GM21423 (cell line): Measurements from ENCODE around the gene SLC38A6.

Source experiments
- ATAC-seq: cut with Tn5 transposase; IDR thresholded peaks from one replicate; pipeline ENCODE4 v1.9.1; 2021; ENCODE audit warnings: mild to moderate bottlenecking, moderate library complexity; ENCODE audit not compliant: unreplicated experiment

Gene SLC38A6

DNA sequence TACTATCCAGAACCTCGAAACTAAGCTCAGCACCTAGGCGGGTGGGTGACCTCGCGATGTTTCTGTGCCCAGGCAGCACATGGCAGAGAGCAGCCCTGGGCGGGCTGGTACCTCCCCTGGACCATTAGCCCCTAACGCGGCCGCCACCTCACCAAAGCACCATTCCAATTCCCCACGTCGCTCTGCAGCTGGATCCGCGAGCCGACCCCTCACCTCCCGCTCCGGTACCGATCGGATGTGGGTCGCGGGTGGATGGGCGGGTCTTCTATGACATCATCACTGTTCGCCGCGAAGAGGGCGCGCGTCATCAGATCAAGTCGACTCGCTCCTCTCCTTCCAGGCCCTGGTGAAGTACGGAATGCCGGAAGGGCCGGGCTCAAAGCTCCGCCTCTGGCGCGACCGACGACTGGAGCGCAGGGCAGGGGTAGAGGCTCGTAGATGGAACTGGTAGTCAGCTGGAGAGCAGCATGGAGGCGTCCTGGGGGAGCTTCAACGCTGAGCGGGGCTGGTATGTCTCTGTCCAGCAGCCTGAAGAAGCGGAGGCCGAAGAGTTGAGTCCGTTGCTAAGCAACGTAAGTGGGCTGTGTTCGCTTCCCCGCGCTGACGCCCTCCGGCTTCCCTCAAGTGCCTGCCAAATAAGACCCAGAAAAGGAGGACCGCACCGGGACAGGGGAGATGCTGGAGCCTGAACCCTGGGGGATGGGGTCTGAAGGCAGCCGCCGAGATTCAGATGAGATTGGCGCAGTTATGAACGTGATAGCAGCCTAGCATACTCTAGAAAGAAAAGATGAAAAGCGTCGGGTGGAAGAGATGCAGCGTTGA lies at the start of gene SLC38A6, which contains the start of gene TRMT5:
Gene SLC38A6 (plus strand): TSS at position 435 of the 822 bp plus-strand sequence. CDS start 33 bp downstream, at position 468.
Gene TRMT5 (minus strand): TSS at position 269 of the 822 bp plus-strand sequence. CDS start 106 bp downstream, at position 163.
- peak; percentile 88 for ATAC-seq

DNA sequence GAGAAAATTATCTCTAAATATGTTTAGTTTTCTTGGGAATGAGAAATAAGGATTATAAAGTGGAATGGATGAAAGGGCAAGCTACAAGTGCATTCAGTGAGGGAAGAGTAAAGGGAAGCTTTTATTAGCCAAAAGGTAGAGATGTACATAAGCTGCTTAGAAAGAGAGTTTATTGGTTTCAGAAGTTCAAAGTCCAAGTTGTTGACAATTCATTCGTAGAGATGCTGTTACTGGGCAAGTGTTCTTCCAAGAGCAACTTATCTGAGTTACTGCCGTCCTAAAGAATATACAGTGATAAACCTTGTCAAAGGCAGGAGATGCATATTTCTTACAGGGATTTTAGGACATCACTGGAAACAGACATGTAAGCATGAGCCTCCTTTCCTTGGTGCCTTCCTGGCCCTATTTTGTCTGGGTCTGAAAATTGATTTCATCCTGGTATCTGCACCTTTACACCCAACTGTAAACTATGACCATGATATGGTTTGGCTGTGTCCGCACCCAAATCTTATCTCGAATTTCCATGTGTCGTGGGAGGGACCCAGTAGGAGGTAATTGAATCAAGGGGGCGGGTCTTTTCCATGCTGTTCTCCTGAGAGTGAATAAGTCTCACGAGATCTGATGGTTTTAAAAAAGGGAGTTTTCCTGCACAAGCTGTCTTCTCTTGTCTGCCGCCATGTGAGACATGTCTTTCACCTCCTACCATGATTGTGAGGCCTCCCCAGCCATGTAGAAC lies 47.0 kb upstream of the SLC38A6 start:
- no peak for ATAC-seq

DNA sequence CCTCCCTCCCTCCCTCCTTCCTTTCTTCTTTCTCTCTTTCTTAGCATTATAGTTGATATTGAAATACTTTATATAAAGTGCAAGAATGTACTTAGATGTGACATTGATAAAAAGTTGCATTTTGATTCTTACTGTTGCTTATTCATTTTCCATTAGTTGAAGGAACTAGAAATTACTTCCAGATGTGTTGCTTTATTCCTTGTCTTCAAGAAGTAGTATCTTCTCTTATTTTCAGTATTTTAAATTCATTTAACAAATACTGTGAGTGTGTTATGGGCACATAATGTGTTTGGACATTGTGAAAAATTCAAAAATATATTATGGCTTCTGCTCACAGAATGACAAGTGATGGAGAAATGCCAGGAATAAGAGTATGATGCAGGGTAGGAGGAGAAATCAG lies 45.7 kb upstream of the SLC38A6 start:
- no peak for ATAC-seq

DNA sequence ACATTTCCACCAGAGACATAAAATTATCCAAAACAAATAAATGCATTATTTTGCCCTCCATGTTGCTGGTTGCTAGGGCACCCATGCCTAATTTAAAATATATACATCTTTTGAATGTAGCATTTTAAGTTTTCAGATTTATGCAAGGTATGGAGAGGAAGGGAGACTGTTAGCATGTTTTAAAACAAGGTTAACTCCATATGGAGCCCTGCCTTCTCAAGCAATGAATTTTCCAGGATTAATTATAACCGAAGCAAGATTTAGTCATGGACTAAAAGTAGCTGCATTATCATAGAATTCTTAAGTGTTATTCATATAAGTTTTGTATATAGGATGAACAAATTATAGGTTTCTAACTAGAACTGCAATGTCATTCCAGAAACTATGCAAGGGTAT lies 37.4 kb upstream of the SLC38A6 start:
- no peak for ATAC-seq

DNA sequence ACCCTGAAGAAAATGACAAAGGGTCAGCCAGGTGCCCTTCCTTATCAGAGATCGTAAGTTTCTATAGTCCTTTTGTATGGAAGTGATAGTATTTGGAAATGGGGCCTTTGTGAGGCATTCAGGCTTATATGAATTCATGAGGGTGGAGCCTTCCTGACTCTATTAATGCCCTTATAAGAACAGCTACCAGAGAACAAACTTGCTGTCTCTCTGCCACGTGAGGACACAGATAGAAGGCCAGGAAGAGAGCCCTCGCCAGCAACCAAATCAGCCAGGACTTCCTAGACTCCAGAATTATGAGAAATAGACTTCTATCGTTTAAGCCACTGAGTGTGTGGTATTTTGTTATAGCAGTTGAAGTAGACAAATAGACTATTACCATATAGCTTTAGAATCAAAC lies 36.8 kb upstream of the SLC38A6 start:
- ATAC-seq = no peak

DNA sequence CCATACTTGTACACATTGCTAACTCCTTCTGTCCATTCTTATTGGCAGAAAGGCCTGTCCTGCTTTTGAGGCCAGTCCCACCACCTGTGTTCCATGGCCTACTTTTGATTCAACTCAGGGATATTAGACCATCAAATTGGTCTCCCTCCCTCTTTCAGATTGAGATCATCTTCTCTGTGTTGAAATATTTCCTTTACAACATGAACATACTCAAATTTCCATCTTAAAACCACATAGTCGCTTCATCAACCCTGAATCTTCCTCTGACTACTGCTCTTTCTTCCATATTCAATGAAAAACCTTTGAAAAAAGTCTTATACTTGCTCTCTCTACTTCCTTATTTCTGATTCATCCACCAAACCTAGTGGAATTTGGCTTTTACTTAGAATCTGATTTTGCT lies 35.1 kb upstream of the SLC38A6 start:
- no peak for ATAC-seq

DNA sequence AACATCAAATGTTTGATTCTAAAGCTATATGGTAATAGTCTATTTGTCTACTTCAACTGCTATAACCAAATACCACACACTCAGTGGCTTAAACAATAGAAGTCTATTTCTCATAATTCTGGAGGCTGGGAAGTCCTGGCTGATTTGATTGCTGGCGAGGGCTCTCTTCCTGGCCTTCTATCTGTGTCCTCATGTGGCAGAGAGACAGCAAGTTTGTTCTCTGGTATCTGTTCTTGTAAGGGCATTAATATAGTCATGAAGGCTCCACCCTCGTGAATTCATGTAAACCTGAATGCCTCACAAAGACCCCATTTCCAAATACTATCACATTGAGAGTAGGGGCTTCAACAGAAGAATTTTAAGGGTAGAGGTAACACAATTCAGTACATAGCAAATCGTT lies 34.3 kb upstream of the SLC38A6 start:
- ATAC-seq = no peak

DNA sequence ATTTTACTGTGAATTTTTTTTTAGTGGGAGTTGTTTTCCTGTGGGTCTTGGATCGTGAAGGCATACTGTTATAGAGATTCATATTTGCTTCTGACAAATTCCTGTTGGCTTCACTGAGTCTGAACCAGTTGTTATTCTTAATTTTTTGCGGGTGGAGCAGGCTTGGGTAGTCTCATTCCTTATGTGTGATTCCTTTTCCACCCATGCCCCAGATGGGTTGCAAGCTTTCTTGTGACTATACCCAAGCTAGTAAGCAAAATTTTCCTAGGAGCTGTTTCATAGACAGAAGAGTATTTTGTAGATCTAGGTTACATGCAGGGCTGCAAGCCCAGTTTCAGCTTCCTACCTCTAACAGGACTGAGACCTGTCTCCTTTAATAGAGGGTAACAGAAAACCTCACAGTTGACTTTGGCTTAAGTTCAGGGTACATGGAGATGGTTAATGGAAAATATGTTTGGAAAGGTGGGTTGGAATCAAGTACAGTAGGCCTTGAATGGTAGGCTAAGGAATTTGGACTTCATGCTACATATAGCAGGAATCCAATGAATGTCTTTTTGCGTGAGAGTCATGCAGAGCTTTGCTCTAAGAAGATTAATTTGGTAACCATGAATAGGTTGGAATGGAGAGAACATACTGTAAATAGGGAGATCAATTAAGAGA lies 29.1 kb upstream of the SLC38A6 start:
- no peak for ATAC-seq

DNA sequence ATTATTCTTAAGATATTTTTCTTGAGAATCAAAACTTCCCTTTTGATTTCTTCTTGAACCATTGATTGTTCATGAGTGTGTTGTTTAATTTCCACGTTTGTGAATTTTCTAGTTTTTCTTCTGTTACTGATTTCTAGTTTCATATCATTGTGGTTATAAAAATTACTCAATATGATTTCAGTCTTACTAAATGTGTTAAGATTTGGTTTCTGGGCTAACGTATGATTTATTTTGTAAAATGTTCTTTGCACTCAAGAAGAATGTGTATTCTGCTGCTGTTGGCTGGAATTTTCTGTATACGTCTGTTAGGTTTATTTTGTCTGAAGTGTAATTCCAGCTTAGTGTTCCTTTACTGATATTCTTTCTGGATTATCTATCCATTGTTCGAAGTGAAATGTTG lies 24.8 kb upstream of the SLC38A6 start:
- no peak for ATAC-seq

DNA sequence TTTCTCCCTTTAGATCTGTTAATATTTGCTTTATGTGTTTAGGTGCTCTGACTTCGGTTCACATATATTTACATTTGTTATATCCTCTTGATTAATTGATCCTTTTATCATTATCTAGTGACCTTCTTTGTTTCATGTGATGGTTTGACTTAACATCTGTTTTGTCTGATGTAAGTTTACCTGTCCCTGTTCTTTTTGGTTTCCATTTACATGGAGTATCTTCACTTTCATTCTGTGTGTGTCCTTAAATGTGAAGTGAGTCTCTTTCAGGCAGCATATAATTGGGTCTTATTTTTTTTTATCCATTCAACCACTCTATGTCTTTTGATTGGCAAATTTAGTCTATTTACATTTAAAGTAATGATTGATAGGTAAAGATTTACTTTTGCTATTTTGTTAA lies 24.4 kb upstream of the SLC38A6 start:
- ATAC-seq = no peak

DNA sequence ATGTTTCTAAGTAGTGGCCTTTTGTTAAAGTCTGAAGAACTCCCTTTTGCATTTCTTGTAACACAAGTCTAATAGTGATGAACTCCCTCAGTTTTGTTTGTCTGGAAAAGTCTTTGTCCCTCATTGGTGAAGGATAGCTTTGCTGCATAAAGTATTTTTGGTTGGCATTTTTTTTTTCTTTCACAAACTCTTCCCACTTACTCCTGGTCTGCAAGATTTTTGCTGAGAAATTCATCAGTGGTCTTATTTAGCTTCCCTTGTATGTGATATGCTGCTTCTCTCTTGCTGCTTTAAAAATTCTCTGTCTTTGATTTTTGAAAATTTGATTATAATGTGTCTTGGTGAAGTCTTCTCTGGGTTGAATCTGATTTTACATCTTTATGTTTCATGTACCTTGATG lies 22.9 kb upstream of the SLC38A6 start:
- no peak for ATAC-seq

DNA sequence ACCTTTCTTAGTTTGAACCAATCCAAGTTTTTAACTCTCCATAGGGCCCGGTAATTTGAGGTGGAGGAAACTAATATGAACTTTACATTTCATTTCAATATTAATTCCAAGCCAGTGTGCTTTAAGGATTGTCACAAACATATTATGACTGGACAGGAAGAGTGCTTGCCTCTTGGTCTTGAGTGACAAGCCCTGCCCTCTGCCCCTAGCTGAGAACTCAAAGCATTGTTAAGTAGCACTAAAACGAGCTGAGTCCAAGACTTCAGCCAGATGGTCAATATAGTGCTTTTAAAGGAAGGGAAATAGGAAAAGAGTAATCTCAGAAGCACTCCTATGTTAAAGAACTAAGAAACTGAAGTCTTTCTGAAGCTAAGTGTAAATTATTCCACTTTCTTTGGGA lies 17.3 kb upstream of the SLC38A6 start:
- ATAC-seq = no peak

DNA sequence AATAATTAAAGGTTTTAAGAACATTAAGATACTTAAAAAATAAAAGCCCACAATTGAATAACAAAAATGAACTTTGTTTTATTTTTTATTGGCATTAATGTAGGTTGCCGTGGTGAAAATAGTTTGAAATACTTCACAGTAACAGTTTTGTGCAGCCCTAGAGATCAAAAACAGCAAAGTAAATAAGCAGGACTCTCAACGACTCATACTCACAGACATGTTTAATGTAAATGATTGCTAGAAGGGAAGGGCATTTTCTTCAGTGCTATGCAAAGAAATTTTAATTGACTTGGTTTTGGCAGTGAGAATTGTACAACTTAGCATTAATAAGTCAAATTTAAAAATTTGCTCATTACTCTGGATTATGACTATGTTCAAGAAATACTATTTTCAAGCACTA lies 16.1 kb upstream of the SLC38A6 start:
- ATAC-seq = no peak

DNA sequence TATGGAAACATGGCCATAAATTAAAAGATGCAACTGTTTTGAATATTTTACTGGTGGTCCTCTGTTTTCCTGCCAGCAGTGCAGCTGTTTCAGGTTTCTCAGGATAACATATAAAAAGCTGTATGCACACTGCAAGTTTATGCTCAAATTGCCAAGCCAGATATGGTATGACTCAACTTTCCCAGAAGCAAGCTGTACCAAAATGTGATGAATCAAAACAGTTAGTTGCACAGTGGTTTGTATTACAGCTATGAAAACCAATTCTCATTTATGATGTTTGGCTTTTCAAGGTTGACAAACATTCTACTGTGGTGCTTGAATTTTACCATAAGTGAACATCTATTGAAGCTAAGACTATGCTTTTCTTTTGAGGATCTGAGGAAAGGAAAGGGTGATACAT lies 15.6 kb upstream of the SLC38A6 start:
- ATAC-seq = no peak

DNA sequence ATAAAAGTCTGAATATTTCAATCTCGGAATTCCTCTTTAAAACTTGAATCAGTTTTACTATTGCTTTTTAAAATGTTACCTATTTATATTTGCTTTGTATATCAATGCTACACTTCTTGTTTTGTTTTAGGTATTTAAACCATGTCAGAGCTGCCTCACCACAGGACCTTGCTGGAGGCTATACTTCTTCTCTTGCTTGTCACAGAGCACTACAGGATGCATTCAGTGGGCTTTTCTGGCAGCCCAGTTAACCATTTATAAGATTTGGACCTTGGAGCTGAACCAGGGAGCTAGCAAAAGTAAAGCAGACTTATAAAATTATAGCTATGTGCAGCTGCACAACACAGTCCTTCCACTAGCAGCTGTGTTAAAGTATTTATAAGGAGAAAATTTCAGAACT lies 12.9 kb upstream of the SLC38A6 start:
- no peak for ATAC-seq

DNA sequence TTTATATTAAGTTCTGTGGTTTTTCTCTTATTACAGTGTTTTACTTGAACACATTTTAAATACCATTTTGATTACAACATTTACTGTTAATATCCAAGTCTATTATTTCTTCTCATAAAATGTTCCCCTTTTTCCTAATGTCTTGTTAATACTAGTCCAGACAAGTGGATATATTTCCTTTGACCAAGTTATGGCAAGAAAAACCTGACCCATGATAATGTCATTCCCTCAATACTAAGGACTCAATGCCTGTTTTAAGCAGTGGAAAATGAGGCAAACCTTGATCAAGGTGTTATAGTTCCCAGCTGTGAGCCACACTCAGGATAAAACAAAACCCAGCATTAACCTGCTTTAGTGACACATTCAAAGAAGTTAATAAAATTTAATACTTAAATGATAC lies 12.4 kb upstream of the SLC38A6 start:
- ATAC-seq = no peak

DNA sequence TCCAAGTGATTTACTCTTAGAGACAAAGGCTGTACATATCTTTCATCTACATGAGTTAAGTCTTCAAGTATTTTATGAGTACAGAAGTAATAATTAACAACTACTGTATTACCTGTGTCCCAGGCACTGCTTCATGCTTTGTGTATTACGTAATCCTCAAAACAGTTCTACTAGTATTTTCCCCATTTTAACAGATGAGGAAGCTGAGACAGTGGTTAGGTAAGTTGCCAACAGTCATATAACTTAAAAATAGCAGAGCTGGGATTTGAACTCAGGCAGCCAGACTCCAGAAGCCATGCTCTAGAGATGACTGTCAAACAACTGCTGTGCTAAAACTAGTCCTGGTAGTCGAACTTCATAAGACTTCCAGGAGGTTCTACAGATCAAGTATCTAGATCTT lies 10.9 kb upstream of the SLC38A6 start:
- no peak for ATAC-seq

DNA sequence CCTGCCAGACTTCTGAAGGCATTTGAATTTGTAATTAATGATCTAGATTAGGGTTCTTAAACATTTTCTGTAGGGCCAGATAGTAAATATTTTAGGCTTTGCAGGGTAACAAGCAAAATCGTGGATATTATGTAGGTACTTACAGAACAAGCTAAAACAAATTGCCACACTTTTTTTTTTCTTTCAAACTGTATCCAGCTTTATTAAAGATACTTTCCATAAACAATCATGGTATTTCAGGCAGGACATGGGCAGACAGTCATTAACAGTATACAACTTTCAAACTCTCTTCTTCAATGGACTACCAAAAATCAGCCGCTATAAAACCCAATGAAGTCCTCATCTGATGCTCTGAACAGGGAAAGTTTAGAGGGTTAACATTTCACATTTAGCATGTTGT lies 9.8 kb upstream of the SLC38A6 start:
- no peak for ATAC-seq

DNA sequence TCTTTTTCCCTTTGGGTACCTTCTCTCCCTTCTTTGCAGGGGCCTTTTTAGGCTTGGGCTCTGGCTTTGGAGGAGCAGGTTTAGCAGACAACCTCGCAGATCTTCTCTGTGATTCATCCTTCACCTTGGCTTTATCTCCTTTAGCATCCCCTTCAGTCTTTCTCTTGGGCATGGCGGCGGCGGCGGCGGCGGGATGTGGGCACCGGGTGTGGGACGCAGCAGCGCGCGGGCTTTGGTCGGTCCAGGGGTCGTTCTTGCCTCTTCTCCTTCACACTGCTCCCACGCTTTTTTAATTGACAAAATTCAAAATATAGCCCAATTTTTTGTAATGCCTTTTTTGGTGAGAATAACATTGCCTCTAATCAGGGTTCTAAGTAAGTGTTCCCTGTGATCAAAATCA lies 8.8 kb upstream of the SLC38A6 start:
- ATAC-seq = no peak

DNA sequence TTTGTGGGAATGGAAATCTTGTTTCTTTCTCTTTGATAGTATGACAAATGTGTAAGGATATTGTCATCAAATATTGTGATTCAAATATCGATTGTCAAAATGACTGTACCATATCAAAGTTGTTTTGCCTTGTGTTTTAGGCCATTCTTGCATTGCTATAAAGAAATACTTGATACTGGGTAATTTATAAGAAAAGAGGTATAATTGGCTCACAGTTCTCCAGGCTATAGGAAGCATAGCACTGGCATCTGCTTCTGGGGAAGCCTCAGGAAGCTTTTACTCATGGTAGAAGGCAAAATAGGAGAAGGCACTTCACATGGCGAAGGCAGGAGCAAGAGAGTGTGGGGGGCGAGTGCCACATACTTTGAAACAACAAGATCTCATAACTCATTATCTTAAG lies 8.0 kb upstream of the SLC38A6 start:
- ATAC-seq = no peak

DNA sequence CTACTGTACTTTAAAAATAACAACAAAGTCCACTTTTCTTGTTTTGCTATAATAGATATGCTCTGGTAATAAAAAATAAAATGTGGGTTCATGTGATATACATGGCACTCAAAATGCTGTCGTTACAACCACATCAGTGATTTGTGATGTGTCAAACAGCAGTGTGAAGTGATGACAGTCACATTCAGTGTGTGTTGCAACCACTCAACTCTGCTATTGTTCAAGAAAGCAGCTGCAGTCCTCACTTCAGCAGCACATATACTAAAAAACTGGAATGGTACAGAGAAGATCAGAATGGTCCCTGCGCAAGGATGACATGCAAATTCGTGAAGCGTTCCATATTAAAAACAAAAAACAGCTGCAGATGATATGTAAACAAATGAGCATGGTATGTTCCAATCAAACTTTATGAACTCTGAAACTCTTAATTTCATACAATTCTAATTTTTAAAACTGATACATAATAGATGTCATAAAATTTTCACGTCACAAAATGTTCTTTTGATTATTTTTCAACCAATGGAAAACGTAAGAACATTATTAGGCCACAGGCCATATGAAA lies 6.9 kb upstream of the SLC38A6 start:
- ATAC-seq = no peak
